Measurements from ENCODE around the gene KLHDC8B. TPM values are rescaled to one million over a fixed set of nuclear protein-coding genes. Genes with fewer than 3 reads are reported as not detected.

Gene KLHDC8B
- total RNA-seq, 1 experiment from 2014 or later: 13.5 TPM

DNA sequence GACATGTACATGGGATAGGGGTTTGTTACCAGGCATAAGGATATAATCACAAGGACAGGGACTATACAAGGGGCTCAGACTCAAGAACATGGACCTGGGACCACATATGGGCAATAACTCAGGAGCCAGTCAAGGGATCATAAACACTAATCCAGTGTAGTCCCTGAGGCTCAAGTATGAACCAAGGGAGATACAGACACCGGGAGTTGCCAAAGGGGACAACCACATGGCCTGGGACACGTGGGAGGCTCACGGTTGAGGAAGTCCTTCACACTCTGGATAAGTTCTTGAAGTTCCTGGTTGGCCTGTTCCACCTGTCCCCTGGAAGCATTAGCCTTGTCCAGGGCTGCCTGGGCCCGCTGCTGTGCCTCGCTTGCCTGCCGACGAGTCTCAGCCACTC is 48.9 kb upstream of the KLHDC8B start:
- Histone ChIP-seq H3K27me3 (ENCODE audit: insufficient read depth, low read length) (no peaks in the 10 kb centered on the region), H3K23me2 (ENCODE audit: insufficient read length, low read depth, low read length, poor library complexity, severe bottlenecking) (peaks cover 5% of the 10 kb centered on the region), H2BK12ac (ENCODE audit: insufficient read length, low read depth, low read length) (no peak overlapping the region), H4K91ac (ENCODE audit: insufficient read length, low read depth, low read length) (no peak overlapping the region), H2BK20ac (ENCODE audit: low read depth, low read length, poor library complexity, severe bottlenecking) (no peak overlapping the region), H4K5ac (ENCODE audit: insufficient read length, low read depth, low read length) (no peak overlapping the region), H3K14ac (ENCODE audit: insufficient read depth, low read length) (no peak overlapping the region), H3K79me1 (ENCODE audit: insufficient read depth, low read depth, low read length, poor library complexity, severe bottlenecking) (peaks cover 4% of the 10 kb centered on the region), H2BK5ac (ENCODE audit: insufficient read length, low read length) (no peak overlapping the region), H2BK15ac (ENCODE audit: low read depth, low read length) (no peak overlapping the region), H3T11ph (ENCODE audit: low read length) (no peak overlapping the region), H3K23ac (ENCODE audit: insufficient read length, low read depth, low read length) (no peak overlapping the region), H4K8ac (replicated peaks; ENCODE audit: insufficient read length, low read depth, low read length) (no peak overlapping the region), H4K20me1 (ENCODE audit: control insufficient read depth, insufficient read depth, insufficient read length) (peaks cover 2% of the 10 kb centered on the region), H3K4me2 (ENCODE audit: insufficient read depth, insufficient read length, low read length) (no peak overlapping the region), H3K9me3 (ENCODE audit: control insufficient read depth, low read depth, low read length) (no peaks in the 10 kb centered on the region), H3K79me2 (ENCODE audit: insufficient read depth, low read length) (no peaks in the 10 kb centered on the region; the same call in 1 of the 2 replicates), H3K4me1 (ENCODE audit: insufficient read depth, low read length) (0 out of 2 replicates have a peak, but pooled peaks cover 2% of the 10 kb centered on the region), H3K9ac (ENCODE audit: extremely low read depth, insufficient read length, low read length) (no peak overlapping the region), H2AK5ac (ENCODE audit: insufficient read length, low read length) (no peak overlapping the region), H2BK120ac (ENCODE audit: low read depth, low read length, poor library complexity, severe bottlenecking) (no peak overlapping the region), H2AFZ (ENCODE audit: low read length) (no peak overlapping the region), H3K4ac (ENCODE audit: low read depth, low read length) (no peak overlapping the region), H3K18ac (ENCODE audit: insufficient read length, low read depth, low read length) (no peak overlapping the region), H3K56ac (ENCODE audit: insufficient read length, low read depth, low read length) (no peak overlapping the region), H3K27ac (ENCODE audit: insufficient read length, low read depth, low read length) (no peak overlapping the region)
- H3K36me3 Mint-ChIP-seq (ENCODE audit: insufficient read depth in 1 of 3, low read depth in 3 of 3): peaks cover 5 to 45% (median 34%) of the 10 kb centered on the region in 3 experiments; a peak in 6 of 7 replicates
- peaks cover 4% of the 10 kb centered on the region in 2 experiments; a peak in 3 of 4 replicates for H3K4me1 Mint-ChIP-seq
- peak overlapping the region in 1 of 3 experiments; percentile 49; a peak in 2 of 7 replicates for H3K27ac Mint-ChIP-seq
- DNase-seq: no peak
- no CpG with 5 or more reads among the region's 7 CpGs for WGBS (ENCODE audit: extremely low coverage, insufficient read length, low lambda C conversion rate)
- TF ChIP-seq, protein P1, sequence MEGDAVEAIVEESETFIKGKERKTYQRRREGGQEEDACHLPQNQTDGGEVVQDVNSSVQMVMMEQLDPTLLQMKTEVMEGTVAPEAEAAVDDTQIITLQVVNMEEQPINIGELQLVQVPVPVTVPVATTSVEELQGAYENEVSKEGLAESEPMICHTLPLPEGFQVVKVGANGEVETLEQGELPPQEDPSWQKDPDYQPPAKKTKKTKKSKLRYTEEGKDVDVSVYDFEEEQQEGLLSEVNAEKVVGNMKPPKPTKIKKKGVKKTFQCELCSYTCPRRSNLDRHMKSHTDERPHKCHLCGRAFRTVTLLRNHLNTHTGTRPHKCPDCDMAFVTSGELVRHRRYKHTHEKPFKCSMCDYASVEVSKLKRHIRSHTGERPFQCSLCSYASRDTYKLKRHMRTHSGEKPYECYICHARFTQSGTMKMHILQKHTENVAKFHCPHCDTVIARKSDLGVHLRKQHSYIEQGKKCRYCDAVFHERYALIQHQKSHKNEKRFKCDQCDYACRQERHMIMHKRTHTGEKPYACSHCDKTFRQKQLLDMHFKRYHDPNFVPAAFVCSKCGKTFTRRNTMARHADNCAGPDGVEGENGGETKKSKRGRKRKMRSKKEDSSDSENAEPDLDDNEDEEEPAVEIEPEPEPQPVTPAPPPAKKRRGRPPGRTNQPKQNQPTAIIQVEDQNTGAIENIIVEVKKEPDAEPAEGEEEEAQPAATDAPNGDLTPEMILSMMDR (conservative IDR thresholded peaks at IDR 0.05): no peak
- no peaks in the 10 kb centered on the region for H3K9me3 Mint-ChIP-seq
- no peaks in the 10 kb centered on the region; the same call in 1 of the 2 replicates for H3K27me3 Mint-ChIP-seq (ENCODE audit: low read depth)
- no peak overlapping the region; a peak in 1 of 5 replicates for H3K4me3 Mint-ChIP-seq
